ENCODE measurements around the gene NEBL. TPM values are rescaled to one million over a fixed set of nuclear protein-coding genes. Genes with fewer than 3 reads are reported as not detected.

NEBL gene
- total and polyA plus RNA-seq, 2 of the 4 experiments (the other 2 are of a cell fraction), result under 0.01 TPM

DNA sequence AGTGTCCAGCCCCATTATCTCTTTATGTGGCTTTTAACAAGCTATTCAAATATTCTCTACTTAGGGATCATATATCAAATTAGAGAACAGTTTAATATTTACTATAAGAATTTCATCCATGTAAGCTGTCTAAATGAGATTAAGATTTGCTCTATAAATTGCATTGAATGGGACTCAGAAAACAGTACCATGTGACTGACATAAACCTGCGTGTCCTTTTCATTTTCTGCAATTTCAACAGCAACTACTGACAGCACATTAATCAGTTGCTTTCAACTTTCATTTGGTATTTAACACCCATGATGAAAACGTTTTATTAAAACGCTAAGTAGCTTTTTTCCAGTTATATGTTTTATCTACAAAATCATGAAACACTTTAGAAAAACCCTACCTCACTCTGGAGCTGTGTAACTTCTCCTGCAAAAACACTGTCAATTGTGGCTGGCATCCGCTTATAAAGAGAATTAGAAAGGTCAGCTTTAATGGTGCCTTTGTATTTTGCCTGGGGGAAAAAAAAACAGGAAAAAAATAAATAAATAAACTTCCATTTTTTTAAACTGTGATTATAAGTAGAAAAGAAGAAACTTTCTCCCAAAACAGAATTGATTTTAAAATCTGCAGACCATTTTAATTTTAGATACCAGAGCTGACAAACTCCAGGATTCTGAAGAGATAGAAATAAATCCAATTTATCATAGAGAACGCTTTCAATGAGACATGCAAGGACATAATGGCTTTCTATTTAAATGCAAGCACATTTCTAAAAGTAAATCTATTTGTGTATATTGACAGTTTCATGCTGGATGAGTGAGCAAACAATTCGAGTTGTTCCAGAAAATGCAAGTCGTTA is 9.2 kb downstream of the NEBL start:
- no peaks in the 10 kb centered on the region for H3K27me3 ChIP-seq (ENCODE audit: control insufficient read depth, insufficient read depth, low read length)
- H3K56ac ChIP-seq (ENCODE audit: extremely low read depth, insufficient read depth, low read length), result no peak overlapping the region
- H3K36me3 ChIP-seq (ENCODE audit: control insufficient read depth, insufficient read depth, low read length), result no peaks in the 10 kb centered on the region
- no peak overlapping the region for H4K8ac ChIP-seq (ENCODE audit: low read depth in 2 of 2, low read length in 2 of 2)
- H4K20me1 ChIP-seq (ENCODE audit: insufficient read depth, low read length), result no peaks in the 10 kb centered on the region
- no peak overlapping the region for H3K27ac ChIP-seq (ENCODE audit: insufficient read depth, low read length)
- no peak overlapping the region for H4K91ac ChIP-seq (ENCODE audit: insufficient read depth, low read depth, low read length)
- BruUV-seq (replicated peaks), result no TSS peak
- no peak overlapping the region for H3K14ac ChIP-seq (replicated peaks; ENCODE audit: low read depth, low read length)
- no peaks in the 10 kb centered on the region for H3K9me3 ChIP-seq (ENCODE audit: control insufficient read depth, insufficient read depth, low read length)
- H3K4me1 ChIP-seq (ENCODE audit: control insufficient read depth, insufficient read depth, low read length), result no peaks in the 10 kb centered on the region
- ChIA-PET POLR2A (ENCODE audit: unreplicated experiment) (no interaction called here), CTCF (no interaction called here)
- intact Hi-C loops (cut with micrococcal nuclease), result no loop called here
- no peak overlapping the region for H3K4me3 ChIP-seq (ENCODE audit: insufficient read depth, low read depth, low read length)
- H3K9ac ChIP-seq (ENCODE audit: low read depth, low read length), result no peak overlapping the region
- no peak overlapping the region for H2AFZ ChIP-seq (replicated peaks; ENCODE audit: low read length, poor library complexity)
- no peak for TF ChIP-seq FOS (IDR thresholded peaks at IDR 0.05; ENCODE audit: low read depth, low read length)
- no peak for TF ChIP-seq CHD1 (IDR thresholded peaks at IDR 0.05; ENCODE audit: low read depth, low read length)
- no peak for TF ChIP-seq NFE2L2 (IDR thresholded peaks at IDR 0.05; ENCODE audit: low read depth, low read length)
- TF ChIP-seq RFX5 (IDR thresholded peaks at IDR 0.05; ENCODE audit: low read depth, low read length), result no peak
- no peak for TF ChIP-seq MAZ (IDR thresholded peaks at IDR 0.05; ENCODE audit: borderline replicate concordance, low read depth, low read length)
- TF ChIP-seq RAD21 (IDR thresholded peaks at IDR 0.05; ENCODE audit: low read length), result no peak
- no peak for TF ChIP-seq MXI1 (IDR thresholded peaks at IDR 0.05; ENCODE audit: borderline replicate concordance, low read depth, low read length)
- no peak for TF ChIP-seq MAFK (IDR thresholded peaks at IDR 0.05; ENCODE audit: low read depth, low read length)
- TF ChIP-seq SMC3 (IDR thresholded peaks at IDR 0.05; ENCODE audit: low read depth, low read length), result no peak
- no peak for TF ChIP-seq CEBPB (IDR thresholded peaks at IDR 0.05; ENCODE audit: low read depth, low read length)
- no peak for TF ChIP-seq BHLHE40 (IDR thresholded peaks at IDR 0.05; ENCODE audit: low read depth, low read length)
- no peak overlapping the region for H2BK20ac ChIP-seq (ENCODE audit: low read depth, low read length)
- in situ Hi-C loops (cut with MboI; ENCODE audit: low sequenced_read_pairs), result no loop called here
- no peak overlapping the region for H4K5ac ChIP-seq (ENCODE audit: low read depth, low read length)
- no peaks in the 10 kb centered on the region for H3K79me1 ChIP-seq (ENCODE audit: low read depth in 1 of 2, low read length in 2 of 2)
- DNase-seq (no peak), ATAC-seq (ENCODE audit: low read depth) (no peak)
- no CpG with 5 or more reads among the region's 7 CpGs for WGBS, 2 experiments (ENCODE audit: extremely low coverage in 2 of 2, insufficient read length in 1 of 2)
- no peak overlapping the region for H3K18ac ChIP-seq (ENCODE audit: low read depth, low read length)
- no peak overlapping the region for H2BK5ac ChIP-seq (ENCODE audit: low read depth, low read length, poor library complexity, severe bottlenecking)
- no peak overlapping the region for H3K23ac ChIP-seq (ENCODE audit: low read depth, low read length)
- H2BK120ac ChIP-seq (ENCODE audit: low read depth, low read length), result no peak overlapping the region
- no peak overlapping the region for H2BK15ac ChIP-seq (ENCODE audit: low read depth, low read length)
- H2AK9ac ChIP-seq (replicated peaks; ENCODE audit: low read depth, low read length, poor library complexity), result no peak overlapping the region
- dilution Hi-C loops (cut with HindIII; ENCODE audit: low sequenced_read_pairs, unreplicated experiment), result no loop called here
- no peaks in the 10 kb centered on the region for H3K9me1 ChIP-seq (ENCODE audit: insufficient read depth, low read length)
- H3K4ac ChIP-seq (ENCODE audit: low read depth, low read length), result no peak overlapping the region
- no peak overlapping the region for H2AK5ac ChIP-seq (ENCODE audit: low read depth, low read length)
- H3K4me2 ChIP-seq (ENCODE audit: low read depth, low read length), result no peak overlapping the region

All from IMR-90 (cell line).